Stimulated activated CD4-positive, alpha-beta T cell treated with anti-CD3 and anti-CD28 coated beads, Interleukin-2, amount 100 ng/mL, for 48 hours (primary cell): ENCODE results near the gene LGR5.

ENCODE experiments used
- DNase-seq, 2 donors: peaks; one replicate each; pipeline ENCODE4 v3.0.0-alpha.2; 2020

LGR5 gene

DNA sequence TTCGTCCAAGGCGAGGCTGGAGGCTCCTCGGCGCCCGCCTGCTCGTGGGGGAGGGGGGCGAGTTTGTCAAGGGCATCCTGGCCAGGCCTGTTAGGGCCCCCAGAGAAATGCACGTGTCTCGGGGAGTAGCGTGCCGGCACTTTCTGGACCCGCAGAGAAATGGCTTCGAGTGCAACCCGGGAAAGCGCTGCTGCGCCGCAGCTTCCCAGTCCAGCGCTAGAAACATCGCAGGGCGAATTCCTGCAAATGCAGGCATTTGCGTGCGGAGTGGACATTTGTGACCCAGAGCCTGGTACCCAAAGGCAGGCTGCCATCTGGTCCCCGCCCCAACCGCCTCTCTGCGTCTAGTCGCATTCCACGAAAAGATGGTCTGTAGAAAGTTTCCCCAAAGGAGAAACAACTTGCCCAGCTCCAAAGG, 756 bp downstream of the LGR5 start:
- no peak for DNase-seq

DNA sequence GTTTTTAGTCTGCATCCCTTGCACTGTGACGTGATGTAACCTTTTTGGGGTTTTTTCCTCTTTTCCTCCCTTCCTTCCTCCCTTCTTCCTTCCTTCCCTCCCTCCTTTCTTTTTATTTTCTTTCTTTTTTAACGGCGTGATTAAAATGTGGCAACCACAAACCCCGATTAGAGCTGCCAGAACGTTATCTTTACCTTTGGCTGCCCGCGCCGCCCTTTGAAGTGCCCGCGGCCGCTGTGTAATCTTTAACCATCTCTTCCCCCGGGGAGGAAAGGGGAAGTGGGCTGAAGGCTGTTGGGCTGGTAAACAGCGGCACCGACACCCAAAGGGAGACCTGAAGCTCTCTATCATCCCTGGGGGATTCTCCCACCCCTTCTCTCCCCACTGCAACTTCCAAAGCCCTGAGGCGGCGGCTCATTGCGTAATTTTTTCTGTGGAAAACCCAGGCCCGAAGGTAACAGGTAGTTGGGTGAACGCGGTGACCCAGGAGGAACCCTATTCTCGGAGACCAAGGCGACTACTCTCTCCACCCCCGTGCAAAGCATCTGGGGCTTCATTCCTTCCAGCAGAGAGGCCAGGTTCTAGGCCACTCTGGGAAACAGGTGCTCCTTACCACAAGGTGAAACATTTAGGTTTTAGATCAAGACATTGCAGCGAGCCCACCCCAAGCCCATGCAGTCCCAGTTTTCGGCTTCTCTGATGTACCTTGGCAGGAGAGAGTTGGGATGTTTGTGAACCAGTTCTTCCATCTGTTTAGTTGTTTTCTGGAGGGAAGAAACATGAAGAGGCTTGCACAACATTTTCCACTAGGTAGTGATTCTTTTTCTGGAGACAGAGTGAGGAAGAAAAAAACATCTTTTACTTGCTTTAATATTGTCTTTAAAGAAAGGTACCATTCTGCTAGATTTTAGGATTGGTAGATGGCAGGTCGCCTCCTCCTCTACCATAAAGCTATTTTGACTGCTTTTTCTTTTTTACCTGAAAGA, 1.5 kb downstream of the LGR5 start:
- no peak for DNase-seq

DNA sequence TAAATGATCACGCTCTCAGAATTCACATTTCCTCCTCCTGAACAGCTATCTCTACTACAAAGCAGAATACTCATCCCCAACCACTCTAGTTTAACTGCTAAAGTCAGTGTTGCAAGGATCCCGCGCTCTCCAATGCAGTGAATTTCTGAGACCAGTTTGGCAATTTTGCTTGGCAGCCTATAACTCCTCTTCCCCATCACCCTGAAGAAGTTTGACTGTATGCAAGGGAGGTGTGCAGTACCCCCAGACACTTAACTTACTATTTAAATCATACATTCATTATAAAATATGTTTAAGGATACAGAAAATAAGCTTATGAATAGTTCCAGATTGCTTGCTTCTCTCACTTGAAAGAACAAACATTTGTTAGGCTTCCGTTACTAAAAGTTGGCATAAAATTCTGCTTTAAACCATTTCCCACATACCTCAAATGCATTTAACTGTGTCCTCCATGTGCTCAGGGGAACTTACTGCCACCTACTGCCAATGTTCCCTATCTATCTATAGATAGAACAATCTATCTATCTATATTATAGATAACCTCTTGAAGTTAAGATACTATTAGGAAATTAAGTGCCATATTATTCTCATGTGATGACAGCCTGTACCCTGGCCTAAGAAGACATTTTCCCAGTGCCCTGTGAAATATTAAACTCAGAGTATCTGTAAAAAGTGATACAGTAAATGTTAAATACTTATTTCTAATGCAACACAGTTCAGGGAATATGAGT, 2.4 kb downstream of the LGR5 start:
- DNase-seq, result no peak

DNA sequence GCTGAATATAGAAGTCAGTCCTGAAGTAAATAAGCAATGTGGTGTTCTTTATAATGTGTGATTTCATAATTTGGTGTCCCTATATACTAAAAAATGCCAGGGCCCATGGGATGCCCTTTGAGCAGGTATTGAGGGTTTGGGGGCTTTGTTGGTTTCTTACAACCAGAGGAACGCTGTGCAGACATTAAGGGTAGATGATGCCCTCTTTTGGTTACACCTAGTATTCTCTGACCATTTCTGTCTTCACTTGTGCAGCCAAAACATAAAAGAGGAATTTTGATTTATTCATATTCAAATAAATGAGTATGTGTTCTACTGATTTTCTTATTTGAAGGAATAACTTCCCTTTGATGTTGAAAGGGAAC, 3.0 kb downstream of the LGR5 start:
- no peak for DNase-seq

DNA sequence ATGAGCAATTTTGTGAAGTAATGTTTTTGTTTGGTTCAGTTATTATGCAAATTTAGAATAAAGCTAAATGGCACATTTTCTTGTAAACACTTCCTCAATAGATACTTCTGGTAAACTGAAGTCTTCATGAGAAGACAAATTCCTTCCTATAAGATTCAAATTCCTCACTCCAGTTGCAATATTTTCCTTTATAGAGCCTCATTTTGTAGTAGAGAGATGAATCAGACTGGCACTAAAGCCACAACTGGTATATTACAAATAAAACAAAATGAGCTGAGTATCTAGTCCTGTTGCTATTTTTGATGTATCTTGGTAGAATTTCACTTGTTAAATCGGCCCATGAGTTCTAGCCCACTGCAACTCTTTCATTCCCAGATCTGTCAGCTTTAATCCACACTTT, 5.5 kb downstream of the LGR5 start:
- DNase-seq, result no peak

DNA sequence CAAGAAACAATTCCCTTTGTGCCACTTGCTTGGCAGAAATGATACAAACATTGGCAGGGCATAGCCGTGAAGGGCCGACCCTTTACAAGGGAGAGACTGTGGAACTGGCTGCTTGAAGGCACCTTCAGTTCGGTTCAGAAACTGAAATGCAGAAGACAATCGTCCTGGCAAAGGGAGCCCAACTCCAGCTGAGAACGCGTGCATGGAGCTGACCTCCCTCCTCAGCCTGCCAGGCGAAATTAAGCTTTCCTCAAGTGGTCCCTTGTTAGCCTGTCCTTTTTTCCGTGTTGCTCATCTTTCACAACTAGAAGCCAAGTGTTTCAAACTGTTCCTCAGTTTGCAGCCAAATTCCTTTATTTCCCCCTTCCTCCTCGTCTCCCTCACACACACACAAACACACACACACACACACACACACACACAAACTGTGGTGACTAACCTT, 8.1 kb downstream of the LGR5 start:
- no peak for DNase-seq

DNA sequence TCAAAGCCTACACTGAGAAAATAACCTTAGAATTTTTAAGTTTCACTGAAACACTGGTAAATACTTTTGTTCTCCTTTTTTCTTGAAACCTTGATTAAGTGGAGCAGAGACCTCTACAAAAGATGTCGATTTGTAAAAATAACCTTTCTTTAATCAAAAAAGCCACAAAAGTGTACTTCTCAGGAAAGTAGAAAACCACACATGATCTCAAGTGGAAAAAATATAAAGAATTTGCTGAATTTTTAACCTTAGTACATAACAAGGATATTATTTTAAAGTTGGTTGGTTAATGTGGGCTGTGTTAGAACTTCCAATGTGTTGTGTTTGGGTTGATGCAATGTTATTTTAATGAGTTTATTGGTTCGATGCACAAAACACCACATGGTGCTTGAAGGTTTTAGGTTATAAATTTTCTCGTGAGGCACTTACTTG, 8.6 kb downstream of the LGR5 start:
- no peak for DNase-seq

DNA sequence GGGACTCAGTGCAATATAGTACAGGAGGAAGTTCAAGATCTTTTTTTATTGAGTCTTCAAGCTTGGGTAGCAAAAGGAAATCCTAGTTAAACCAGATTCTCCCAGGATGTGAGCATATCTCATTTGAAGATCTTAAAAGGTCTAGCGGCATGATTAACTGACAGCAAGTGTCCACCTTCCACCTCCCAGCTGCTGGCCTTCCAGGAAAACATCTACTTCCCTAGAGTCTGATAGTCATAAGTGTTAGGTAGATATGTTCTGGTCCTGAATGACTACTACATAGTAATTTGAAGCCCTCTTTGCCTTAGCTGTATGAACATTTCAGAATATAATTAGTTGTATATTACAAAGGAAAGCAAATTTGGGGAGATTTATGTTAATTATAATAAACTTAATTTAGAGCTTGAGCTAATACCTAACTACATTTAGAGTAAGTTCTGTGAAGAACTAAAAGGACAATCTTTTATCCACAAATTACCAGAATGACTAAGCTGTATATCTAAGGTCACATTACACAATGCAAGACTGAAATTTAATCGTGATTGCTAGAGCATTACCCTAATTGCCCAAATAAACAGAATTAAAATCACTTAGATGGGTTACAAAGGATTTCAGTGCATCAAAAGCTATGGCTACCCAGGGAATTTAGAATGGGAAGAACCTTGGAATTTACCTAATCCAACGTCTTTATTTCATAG, 9.9 kb downstream of the LGR5 start:
- no peak for DNase-seq

DNA sequence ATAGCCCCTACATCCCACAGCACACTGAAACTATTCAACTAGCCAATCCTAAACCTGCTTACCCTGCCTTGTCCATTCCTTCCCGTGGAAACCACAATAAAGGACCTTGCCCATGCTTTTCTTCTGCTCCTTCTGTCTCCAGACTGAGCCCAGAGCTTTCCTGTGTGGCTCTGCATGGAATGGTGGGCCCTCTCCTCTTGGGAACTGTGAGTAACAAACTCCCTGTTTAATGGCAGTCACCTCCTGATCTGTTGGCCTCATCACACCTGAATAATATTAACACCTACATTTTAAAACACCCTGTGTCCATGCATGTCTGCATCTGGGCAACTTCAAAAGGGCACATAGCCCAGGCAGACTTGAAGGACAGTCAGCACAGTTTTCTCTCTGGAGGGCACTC, 12.4 kb downstream of the LGR5 start:
- no peak for DNase-seq

DNA sequence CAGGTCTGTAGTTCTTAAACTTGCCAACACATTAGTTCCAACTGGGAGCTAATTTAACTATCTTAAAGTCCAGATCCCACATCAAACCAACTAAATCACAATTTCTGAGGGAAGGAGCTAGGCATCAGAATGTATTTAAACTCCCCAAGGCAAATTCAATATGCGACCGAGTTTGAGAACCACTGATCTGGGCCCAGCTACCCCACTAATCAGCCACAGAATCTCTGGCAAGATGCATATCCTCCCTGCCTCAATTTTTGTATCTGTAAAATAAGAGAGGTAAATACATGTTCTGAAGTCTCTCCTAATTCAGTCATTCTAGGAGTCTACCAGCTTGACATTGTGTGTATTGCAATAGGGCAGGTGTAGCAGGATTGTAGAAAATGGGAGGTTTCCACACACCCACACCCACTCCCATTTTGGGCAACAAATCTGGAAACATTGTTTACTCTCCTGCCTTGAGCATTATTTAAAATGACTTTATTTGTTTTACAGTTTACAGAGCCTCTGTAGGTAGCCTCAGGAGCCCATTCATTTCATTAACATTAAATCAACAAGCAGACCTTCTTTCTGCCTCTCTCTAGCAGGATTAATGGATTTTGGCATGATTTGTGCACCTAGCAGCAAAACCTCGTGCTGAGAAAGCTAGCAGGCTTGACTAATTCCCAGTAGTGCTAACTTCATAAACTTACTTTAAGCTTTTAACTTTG, 15.6 kb downstream of the LGR5 start:
- DNase-seq, result no peak

DNA sequence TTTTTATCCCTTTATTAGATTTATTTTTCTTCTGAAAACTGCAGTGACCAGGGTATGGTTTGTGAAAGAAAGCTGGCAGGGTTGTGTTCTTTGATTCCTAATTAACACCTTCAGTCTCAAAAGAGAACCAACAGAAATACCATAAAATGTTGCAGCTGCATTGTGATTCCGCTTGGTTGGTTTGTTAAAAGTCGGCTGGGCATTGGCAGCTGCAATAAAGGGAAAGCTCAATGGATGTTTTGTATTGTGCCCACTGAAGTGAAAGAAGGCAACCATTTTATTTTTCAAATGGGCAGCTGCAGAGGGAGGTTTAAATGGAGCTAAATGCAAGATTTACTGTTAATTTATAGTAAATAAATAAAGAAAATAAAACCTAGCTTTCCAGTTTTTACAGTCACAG, 16.7 kb downstream of the LGR5 start:
- no peak for DNase-seq

DNA sequence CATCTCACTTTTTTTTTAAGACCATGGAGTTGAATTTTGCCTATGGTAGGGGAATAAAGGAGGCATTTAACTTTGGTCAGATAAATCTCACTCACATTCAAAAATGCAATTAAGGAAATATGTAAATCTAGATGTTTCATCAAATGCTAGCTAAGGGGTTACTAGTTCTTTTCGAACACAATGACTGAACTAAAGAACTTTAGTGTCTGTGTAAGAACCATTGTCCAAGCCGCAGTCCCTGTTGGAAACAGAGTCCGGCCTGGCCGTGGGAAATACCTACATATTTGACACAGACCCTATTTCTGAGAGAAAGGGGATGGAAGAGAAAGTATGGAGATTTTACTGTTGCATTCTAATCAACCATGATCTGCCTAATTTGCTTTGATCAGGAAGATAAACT, 17.4 kb downstream of the LGR5 start:
- DNase-seq, result no peak

DNA sequence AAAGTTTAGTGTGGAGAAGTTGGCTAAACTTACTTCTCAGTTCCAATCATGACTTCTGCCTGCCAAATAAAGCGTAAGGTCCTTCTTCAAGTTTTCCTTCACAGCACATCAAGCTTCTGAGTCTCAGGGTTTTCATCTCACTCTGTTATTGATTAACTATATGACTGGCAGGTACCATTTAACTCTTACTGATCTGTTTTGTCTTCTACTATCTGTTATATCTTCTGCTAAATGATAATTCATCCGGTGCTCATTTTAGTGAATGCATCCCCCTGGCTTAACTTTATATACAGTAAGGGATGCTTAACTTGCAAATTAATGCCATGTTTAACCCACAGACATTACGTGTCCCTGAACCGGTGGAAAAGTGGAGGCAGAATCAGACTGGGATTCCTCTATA, 20.7 kb downstream of the LGR5 start:
- no peak for DNase-seq

DNA sequence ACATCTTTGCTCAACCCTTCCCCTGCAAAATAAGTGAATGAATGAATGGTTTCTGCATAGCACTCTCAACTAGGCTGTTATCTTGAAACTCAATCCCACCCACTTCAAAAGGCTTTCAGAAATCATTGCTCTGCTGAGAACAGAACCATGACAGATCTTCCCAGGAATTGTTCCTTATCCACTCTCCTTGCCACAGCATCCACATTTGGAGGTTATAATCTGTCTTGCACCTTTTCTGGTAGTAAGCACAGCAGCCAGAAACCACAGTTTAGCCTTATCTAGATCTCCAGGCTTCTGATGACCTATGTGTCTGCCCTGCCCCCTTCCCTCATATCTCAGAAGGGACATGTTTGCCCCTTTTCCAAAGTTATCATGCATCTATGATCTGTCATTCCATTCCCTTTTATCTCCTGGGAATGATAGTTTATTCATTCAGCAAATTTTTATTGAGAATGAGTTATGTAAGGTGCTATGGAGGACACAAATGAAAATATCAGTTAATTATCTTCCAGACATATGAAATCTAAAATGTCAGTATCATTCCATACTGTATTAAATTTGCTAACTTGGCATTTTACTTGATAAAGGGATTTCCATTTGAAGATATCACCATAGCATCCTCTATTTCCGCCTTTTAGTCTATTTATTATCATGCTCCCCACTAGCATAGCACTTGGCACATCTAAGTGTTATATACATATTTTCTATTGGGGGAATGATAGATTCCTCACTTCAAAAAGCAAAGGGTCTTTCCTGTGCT, 21.4 kb downstream of the LGR5 start:
- no peak for DNase-seq

DNA sequence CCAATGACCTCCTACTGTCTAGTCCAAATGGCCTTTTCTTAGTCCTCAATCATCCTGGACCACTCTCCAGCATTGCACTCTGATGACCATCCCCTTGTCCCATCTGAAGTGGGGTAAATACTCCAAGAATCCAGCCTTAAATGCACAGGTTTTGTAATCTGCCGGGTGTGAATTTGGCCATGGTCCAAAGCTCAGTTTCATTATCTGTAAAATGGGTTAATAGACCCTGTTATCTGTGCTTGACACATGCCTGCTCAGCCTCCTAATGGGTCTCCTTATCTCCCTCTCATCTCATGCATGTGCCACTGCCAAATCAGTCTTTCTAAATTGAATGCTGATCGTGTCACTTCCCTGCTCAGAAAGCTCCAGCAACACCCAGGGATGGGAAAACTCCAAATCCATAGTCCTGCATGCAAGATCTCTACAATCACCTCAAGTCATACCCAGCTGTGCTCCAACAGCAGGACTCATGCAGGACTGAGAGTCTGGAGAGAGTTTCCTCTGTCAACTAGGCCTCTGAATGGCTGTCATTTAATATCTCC, 22.3 kb downstream of the LGR5 start:
- no peak for DNase-seq

DNA sequence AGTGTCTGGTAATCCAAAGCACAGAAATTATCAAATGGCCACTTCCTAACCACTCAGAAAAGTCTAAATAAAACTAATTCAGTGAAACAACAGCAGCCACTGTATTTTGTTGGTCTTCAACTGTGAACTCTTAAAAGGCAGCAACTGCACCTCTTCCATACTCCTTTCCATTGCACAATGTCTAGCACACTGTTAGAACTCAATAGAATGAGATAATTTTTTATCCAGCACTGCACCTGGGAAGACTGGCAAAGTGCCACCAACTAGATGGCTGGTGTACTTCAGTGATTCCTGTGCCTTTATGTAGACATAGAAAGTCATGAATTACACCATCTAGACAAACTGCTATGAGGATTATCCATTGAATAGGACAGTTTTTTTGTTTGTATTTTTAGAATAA, 26.2 kb downstream of the LGR5 start:
- no peak for DNase-seq

DNA sequence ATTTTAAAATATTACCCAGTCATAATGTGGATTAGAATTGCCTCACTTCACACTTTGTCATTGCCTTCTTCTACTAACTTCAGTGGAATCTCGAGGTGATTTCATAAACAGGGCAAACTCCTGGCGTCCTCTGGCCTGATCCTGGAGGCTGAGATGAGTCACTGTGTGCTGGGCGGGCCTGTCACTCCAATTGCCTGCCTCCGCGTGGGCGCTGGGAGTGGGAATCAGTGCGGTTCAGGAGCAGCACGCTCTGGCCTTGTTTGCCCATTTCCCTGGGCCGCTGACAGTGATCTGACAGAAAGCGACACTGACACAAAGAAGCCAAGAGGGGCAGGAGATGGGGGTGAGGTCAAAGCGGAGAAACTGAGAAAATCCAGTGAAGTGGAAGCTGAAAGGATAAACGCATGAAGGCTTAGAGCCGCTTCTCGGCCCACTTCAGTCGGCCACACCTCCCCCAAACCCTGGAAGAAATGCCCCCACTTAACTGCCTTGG, 29.7 kb downstream of the LGR5 start:
- no peak for DNase-seq

DNA sequence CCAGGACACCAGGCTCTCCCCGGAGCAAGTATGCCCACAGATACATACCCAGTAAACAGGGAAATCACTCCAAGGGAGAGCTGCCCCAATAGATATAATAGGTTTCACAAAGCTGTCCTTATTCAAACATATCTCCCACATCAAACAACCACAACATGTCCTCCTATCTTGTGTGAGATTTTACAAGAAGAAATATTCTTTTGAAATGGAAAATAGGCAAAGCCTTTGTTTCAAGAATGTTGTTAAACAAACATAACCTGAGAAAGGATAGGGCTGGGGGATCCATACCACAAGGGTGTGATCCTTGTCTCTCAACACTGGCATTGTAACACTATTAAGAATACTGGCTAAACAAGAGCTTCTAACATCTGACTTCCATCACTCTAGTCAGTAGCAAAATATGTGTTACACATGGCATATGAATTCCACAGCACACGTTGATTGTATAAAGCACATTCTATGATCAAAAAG, 32.9 kb downstream of the LGR5 start:
- DNase-seq, result no peak

DNA sequence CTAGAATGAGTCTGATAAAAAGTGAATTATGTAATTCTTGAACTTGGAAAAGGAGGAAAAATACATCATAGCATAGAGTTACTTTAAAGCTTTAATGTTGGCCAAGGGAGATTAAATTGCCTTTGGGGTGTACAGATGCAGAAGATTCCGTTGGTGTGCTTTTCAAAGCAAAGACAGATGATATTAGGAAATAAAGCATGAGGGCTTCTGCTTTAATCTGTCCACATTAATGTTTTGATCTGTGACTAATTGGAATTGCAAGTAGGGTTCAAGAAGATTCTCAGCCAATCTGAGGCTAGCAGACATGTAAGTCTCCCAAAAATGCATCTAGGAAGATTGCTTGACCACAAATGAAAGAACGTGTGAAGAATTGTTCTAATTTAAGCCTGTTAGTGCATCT, 35.2 kb downstream of the LGR5 start:
- no peak for DNase-seq

DNA sequence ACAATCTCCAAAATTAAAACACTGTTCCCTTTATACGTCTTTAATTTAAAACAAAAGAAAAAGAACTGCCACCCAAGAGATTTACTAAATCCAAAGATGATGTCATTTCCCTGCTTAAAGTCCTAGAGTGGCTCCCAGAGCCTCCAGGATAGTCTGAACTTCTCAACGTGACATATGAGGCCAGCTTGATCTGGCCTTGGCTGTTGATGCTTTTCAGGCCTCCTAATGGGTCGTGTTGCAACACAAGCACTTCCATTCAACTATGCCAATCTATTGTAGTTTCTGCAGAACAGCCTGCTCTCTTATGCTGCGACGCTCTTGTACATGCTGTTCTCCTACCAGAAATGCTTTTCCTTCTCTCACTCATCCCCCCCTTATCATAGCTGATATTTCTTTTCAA, 35.7 kb downstream of the LGR5 start:
- no peak for DNase-seq

DNA sequence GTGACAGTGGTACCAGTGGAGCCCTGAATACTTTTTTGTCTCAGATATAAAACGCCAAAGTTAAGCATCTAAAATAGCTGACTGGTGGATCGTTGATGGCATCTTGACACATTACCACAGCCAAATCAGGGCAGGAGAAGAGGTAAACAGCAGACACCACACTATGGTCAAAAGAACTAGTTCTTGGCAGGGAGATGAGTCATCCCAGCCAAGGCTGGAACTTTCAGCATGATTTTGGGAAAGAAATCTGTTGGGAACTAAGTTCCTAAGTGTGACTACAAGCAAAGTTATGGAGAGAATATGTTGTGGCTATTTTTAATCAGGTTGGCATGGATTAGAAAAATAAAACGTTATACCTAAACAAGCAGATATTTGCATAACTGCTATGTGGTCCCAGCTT, 36.9 kb downstream of the LGR5 start:
- no peak for DNase-seq

DNA sequence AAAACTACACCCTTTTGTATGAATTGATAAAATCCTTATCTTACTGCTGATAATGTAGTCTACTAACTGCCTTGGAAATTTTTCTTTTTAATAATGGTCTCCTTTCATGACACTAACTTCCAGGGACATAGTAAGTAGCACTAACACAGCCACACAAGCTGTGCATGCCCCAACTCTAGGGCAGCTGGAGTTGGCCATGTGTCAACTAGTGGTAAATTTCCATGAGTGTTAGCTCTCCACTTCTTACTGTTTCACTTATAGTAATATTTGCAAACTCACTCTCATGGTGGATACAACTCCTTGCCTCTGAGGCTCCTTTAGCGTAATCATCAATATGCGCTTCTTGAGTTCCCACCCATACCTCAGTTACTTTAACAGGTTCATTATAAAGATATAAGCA, 38.0 kb downstream of the LGR5 start:
- DNase-seq, result no peak
